Mononuclear cell (primary cell): ENCODE data around the gene LRP1B. TPM values are rescaled to one million over a fixed set of nuclear protein-coding genes. Genes with fewer than 3 reads are reported as not detected.

ENCODE experiments used
- H3K27me3 ChIP-seq: 2 replicates; pipeline ENCODE4 v1.6.0; 2011; ENCODE audit warnings: low read length, control low read depth; ENCODE audit not compliant: insufficient read depth
- H3K4me1 ChIP-seq: 2 replicates; pipeline ENCODE4 v1.5.1; 2011; ENCODE audit warnings: mild to moderate bottlenecking, low read length, control low read depth; ENCODE audit not compliant: insufficient read depth
- H3K4me3 ChIP-seq: 2 replicates; pipeline ENCODE4 v1.5.1; 2011; ENCODE audit warnings: mild to moderate bottlenecking, low read length, moderate library complexity
- H3K9me3 ChIP-seq: 2 replicates; pipeline ENCODE4 v1.5.1; 2011; ENCODE audit warnings: low read depth, mild to moderate bottlenecking, control low read depth, low read length
- total RNA-seq: library from RNA; depleted of rRNA; stranded (reverse); fragments of >200 nt; gene quantifications from one replicate; pipeline ENCODE4 v1.2.3, GENCODE V29; 2012

The LRP1B gene
- total RNA-seq, 1 donor: under 0.01 TPM

DNA sequence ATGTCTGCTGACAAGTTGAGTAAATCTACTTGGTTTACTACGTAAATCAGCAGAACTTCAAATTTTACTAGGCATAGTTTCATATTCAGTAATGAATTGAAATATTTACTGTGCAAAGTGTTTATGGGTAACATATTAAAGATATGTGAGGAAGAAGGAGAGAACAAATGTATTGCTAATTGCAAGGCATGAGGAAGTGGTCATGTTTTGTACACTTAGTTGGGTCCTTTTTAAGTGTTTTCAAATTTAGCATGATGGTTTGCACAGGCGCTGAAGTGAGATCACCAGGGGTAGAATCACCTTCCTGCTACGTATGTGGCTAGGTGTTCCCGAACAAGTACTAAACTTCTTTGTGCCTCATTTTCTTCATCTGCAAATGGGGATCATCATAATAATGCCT lies 1534.4 kb downstream of the LRP1B start:
- H3K9me3 ChIP-seq: no peaks in the 10 kb centered on the region
- no peaks in the 10 kb centered on the region for H3K4me1 ChIP-seq
- H3K4me3 ChIP-seq: no peak overlapping the region
- no peaks in the 10 kb centered on the region for H3K27me3 ChIP-seq

DNA sequence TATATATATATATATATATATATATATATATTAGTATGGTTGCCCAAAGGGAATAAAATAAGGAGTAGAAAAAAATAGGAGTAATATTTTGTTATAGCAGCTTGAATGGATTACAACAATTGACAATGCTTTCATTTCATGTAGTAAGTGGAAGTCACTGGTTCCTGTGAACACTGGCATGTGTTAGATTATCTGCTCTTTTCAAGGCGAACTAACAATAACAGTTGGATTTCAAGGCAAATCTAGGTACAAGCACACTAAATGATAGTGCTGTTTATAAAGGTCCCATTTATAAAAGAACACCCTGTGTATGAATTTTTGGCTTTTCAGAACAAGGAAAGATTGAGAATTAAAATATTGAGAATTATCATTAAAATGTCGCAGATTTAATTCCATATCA lies 1535.7 kb downstream of the LRP1B start:
- no peaks in the 10 kb centered on the region for H3K27me3 ChIP-seq
- H3K9me3 ChIP-seq: no peaks in the 10 kb centered on the region
- H3K4me3 ChIP-seq: no peak overlapping the region
- no peaks in the 10 kb centered on the region for H3K4me1 ChIP-seq

DNA sequence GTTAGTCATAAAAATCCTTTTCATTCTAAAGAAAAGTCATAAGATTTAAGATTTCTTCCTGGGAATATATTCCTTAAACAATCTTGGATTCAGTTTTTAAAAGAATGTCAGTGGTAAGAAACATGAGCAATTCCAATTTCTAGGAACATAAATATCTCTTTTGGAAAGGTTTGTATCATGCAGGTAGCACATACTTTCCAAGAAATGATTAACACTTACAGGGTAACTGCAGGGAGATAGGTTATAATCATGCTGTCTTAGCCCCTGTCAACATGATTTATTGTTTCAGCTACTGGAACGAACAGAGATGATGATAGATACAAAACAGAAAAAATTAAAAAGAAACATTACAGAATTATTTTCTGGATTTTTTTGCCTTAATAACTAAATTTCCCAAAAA lies 1537.7 kb downstream of the LRP1B start:
- Histone ChIP-seq H3K9me3 (no peaks in the 10 kb centered on the region), H3K4me3 (no peak overlapping the region), H3K4me1 (no peaks in the 10 kb centered on the region), H3K27me3 (no peaks in the 10 kb centered on the region)

DNA sequence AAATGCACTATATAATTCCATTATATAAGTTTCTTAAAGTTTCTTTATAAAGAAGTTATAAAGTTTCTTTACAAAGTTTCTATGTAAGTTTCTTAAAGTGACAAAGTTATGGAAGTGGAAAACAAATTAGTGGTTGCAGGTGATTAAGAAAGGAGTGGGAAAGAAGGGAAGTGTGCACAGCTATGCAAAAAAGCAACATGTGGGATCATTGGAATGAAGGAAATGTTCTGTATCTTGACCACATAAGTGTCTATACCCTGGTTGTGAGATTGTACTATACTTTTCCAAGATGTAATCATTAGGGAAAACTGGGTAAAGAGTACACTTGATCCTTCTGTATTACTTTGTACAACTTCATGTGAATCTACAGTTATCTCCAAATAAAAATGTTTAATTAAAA lies 1541.1 kb downstream of the LRP1B start:
- Histone ChIP-seq H3K27me3 (no peaks in the 10 kb centered on the region), H3K9me3 (no peaks in the 10 kb centered on the region), H3K4me3 (no peak overlapping the region), H3K4me1 (no peaks in the 10 kb centered on the region)

DNA sequence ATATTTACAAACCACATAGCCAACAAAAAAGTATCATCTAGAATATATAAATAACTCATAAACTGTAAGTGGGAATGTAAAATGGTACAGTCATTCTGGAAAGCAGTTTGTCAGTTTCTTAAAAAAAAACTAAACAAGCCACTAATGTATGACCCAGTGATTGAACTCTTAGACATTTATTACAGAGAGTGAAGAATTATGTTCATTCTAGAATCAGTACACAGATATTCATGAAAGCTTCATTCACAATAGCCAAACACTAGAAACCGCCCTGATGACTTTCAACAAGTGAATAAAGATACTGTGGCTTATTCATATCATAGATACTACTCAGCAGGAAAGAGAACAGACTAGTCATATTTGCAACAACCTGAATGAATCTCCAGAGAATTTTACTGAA lies 1541.5 kb downstream of the LRP1B start:
- H3K4me1 ChIP-seq: no peaks in the 10 kb centered on the region
- H3K4me3 ChIP-seq: no peak overlapping the region
- H3K9me3 ChIP-seq: no peaks in the 10 kb centered on the region
- H3K27me3 ChIP-seq: no peaks in the 10 kb centered on the region

DNA sequence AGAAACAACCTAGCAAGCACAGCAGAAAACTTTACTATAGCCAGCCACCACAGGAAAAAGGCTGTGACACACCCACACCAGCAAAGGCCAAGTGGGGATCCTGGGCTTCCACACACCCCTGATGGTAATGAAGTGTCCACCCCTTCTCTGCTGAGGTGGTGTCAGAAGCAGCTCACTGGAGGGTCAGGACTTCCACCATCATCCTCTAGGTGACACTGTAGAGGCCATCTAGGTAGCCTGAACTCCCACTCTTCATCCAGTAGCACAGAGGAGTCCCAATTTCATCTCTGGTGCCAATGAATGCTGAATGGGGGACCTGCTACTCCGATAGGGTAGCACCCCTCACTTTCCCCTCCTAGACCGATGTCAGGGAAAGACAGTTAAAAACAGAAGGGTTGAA lies 1544.4 kb downstream of the LRP1B start:
- H3K27me3 ChIP-seq: no peaks in the 10 kb centered on the region
- no peaks in the 10 kb centered on the region for H3K4me1 ChIP-seq
- no peaks in the 10 kb centered on the region for H3K9me3 ChIP-seq
- H3K4me3 ChIP-seq: no peak overlapping the region

DNA sequence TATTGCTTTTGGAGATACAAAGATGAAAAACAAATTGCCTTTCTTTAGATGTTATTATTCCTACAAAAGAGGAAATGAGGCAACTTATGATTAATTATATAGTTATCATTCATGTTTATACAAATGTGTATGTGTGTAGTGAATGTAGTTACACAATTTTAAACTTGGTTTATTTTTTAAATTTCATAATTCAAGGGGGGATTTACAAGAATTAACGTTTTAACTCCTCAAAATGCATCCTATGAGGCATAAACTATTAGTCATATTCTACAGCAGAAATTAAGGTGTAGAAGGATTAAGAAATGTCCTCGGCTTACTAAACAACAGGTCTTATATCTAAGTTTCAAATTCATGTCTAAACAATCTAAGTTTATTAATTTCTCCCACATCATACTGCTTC lies 1545.8 kb downstream of the LRP1B start:
- Histone ChIP-seq H3K4me3 (no peak overlapping the region), H3K9me3 (no peaks in the 10 kb centered on the region), H3K4me1 (no peaks in the 10 kb centered on the region), H3K27me3 (no peaks in the 10 kb centered on the region)

DNA sequence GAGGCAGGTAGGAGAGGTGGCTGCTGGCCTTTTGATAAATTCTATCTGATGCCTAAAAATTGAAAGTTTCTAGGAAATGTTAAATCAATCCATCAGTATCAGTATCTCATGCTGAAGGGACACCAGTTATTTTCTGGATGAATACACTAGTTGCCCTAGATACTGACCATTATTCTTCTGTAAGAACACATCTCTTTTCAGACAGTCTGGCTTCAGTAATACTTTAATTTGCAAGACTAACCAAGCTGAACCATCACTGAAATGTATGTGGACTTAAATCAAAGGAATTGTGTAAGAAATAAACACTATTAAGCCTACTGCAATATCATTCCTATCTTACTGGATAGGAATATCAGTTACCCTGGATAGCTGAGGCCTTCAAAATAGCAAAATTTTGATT lies 1546.3 kb downstream of the LRP1B start:
- Histone ChIP-seq H3K9me3 (no peaks in the 10 kb centered on the region), H3K27me3 (no peaks in the 10 kb centered on the region), H3K4me1 (no peaks in the 10 kb centered on the region), H3K4me3 (no peak overlapping the region)

DNA sequence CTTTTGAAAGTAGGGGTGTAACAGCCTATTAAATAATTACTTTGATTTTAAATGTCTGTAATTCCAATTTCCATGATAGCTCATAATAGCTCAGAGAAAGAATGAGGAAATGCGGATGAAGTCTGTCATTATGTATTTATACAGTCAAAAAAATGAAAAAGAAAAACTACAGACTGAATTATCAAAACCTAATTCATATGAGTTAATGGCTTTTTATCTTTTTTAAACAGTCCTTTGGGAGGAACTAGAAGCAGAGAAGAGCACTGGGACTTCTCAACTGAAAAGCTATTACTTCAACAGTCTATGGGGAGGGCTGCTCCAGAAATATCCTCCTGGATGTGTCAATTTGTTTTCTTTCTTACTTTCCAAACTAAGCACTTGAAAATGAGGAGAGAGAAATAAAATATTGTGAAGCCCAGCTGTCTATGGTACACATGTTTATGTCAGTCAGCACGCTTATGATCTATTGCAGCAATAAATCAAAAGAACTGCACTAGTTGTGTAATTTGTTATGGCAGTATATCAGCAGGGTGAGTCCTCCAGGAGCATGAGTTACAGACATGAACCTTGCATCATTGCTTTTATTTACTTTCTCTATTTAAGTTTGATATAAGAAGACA lies 1550.2 kb downstream of the LRP1B start:
- Histone ChIP-seq H3K27me3 (no peaks in the 10 kb centered on the region), H3K9me3 (no peaks in the 10 kb centered on the region), H3K4me1 (no peaks in the 10 kb centered on the region), H3K4me3 (no peak overlapping the region)

DNA sequence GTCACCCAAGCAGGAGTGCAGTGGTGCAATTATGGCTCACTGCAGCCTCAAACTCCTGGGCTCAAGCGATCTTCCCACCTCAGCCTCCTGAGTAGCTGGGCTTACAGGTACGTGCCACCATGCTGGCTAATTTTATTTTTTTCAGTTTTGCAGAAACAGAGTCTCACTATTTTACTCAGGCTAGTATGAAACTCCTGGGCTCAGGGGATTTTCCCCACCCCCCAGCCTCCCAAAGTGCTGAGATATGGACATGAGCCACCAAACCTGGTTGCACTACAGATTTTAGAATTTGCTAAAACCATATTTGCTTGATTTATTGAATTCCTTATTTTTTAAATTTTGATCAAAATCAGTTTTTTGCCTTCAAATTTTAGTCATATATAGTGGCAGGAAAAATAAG lies 1553.4 kb downstream of the LRP1B start:
- no peaks in the 10 kb centered on the region for H3K4me1 ChIP-seq
- no peak overlapping the region for H3K4me3 ChIP-seq
- H3K9me3 ChIP-seq: no peaks in the 10 kb centered on the region
- no peaks in the 10 kb centered on the region for H3K27me3 ChIP-seq

DNA sequence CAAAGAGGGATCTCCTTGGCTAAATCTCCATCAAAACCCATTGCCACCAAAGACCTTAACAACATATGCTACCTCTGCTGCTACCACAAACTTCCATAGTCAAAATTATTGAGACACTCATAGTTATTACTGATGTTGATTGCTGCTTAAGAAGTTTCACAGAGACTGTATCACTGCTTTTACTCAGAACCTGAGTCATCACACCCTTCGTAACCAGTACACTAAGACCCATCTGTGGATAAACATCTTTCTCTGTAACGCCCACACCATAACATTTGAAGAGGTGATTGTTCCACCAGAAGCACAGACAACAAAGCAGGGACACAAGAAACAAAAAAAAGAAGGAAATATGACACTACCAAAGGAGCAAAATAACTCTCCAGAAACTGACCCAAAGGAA lies 1563.1 kb downstream of the LRP1B start:
- H3K9me3 ChIP-seq: peaks cover 5% of the 10 kb centered on the region
- no peaks in the 10 kb centered on the region for H3K4me1 ChIP-seq
- H3K27me3 ChIP-seq: no peaks in the 10 kb centered on the region
- no peak overlapping the region for H3K4me3 ChIP-seq

DNA sequence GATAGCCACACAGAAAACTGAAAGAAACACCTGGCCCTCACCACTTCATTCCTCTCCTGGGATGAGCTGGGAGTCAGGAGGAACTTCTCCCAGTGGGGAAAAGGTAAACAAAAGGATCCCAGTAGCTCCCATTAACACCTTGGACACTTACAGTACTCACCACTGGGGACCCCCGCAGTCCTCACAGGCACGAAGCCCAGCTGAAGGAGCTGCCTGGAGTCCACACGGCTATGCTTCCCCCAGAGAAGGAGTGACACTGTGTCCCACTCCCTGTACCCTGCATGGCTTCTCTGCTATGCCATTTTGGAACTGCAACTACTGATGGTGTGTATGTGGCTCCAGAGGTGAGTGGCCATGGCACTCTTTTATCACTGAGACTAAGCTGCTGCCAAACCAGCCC lies 1565.1 kb downstream of the LRP1B start:
- Histone ChIP-seq H3K4me1 (no peaks in the 10 kb centered on the region), H3K27me3 (no peaks in the 10 kb centered on the region), H3K4me3 (no peak overlapping the region), H3K9me3 (no peaks in the 10 kb centered on the region)

DNA sequence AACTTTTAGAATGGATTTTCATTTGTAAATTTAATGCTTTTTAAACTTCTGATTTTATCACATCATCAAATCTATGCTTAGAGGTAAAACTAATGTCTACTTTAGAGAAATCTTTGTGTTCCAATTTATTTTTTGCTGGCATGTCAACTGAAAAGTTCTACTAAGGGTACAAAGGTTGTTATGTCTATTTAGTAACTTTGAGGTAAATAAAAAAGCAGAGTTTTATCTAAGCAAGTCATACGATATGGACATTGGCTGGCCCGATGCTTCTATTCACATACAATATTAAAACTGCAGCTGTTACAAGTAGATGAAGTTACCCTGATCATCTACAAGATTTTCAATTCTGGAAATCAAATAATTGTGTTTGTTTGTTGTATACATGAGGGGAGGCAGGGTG lies 1575.1 kb downstream of the LRP1B start:
- no peak overlapping the region for H3K4me3 ChIP-seq

DNA sequence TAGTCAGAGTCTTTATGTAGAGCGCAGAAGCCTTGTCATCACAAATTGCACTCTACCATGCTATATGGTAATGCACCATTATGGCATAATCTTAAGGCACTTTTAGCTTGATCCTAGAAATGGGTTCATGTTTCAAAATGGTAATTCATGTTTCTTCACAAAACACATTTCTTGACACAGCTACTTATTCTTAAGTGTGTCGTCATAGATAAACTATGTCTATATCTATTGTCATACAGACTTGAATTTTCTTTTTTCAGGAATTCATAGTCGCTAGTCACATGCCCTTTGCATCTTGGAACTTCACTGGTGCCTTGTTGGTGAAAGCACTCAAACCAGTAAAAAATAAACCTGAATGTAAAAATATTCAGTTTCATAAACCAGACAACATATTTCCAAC lies 1578.2 kb downstream of the LRP1B start:
- H3K4me1 ChIP-seq: no peaks in the 10 kb centered on the region
- H3K9me3 ChIP-seq: no peaks in the 10 kb centered on the region
- no peaks in the 10 kb centered on the region for H3K27me3 ChIP-seq
- H3K4me3 ChIP-seq: no peak overlapping the region

More for the DNA sequence above, 1575.1 kb downstream of the LRP1B start:
- H3K27me3 ChIP-seq: no peaks in the 10 kb centered on the region
- no peaks in the 10 kb centered on the region for H3K9me3 ChIP-seq
- no peaks in the 10 kb centered on the region for H3K4me1 ChIP-seq

DNA sequence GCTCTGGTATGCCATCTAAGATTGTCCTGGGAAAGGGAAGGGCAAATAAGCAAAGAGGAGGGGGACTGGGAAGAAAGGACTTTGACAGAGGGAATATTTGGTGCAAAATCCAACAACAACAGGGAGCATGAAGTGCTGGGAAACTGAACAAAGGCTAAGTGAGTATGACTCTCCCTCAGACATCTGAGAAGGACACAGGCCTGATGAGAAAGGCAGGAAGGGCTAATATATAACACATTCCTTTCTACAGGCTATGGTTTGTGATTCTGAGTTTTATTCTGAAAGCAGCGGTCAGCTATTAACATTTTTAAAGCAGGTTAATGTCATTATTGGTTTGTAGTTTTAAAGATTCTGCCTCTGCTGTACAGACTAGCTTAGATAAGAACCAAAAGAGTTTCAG lies 1579.5 kb downstream of the LRP1B start:
- Histone ChIP-seq H3K4me3 (no peak overlapping the region), H3K9me3 (no peaks in the 10 kb centered on the region), H3K27me3 (no peaks in the 10 kb centered on the region), H3K4me1 (no peaks in the 10 kb centered on the region)

DNA sequence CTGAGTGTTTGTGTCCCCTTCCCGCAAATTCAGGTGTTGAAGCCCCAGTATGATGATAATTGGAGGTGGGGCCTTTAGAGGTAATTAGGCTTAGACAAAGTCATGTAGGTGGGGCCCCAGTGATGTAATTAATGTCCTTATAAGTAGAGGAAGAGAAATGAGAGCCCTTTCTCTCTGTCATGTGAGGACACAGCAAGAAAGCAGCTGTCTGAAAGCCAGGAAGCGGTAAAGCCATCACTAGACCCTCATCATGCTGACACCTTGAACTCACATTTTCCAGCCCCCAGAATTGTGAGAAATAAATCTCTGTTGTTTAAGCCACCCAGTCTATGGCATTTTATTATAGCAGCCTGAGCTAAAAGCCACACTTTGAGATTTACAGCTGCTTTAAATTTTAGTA lies 1580.0 kb downstream of the LRP1B start:
- H3K4me1 ChIP-seq: no peaks in the 10 kb centered on the region
- no peaks in the 10 kb centered on the region for H3K27me3 ChIP-seq
- H3K4me3 ChIP-seq: no peak overlapping the region
- no peaks in the 10 kb centered on the region for H3K9me3 ChIP-seq
